Measurements from ENCODE around the gene SMC1A. TPM values are rescaled to one million over a fixed set of nuclear protein-coding genes. Genes with fewer than 3 reads are reported as not detected.
"Not testable (repeated sequence)": the region's sequence is repeated elsewhere in the genome, so short reads cannot be mapped to it uniquely, and the experiment has no call there.

The SMC1A gene
- total RNA-seq, result 10 to 100 TPM; 22.4 to 64.3 (median 27.4) TPM

DNA sequence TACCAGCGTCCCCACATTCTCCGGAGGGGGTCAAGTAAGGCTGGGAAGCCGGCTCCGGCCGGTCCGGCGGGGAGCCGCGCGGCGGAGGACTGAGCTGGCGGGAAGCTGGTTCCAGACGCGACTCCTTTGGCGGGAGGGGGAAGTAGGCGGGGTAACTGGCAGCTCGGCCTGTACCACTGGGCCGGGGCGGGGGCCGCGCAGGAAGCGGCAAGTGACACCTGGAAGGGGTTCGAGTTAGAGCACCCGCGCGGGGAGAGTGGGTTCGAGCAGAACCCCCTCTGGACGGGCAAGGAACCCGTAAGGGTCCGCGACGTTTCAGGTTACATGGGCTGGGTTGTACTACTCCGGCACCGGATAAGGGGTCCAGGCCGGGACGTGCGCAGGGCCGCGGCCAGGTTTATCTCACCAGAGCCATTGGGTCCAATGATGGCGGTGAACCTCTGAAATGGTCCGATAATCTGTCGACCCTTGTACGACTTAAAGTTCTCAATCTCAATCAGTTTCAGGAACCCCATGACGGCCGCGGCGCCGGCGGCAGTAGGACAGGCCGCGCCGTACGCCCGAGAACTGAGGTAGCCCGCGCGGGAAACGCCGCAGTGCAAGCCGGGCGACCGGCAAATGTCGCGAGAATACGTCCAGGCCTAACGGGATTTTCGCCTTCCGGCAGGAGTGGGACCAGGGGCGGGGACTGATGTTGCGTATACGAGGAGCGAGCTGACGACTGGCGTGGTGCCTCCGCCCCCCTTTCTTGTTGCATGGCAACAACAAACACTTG lies at the start of gene SMC1A:
TSS of gene SMC1A (minus strand) at position 569 of the 775 bp plus-strand sequence. CDS start at position 515, 54 bp downstream.
- DNase-seq (ENCODE audit: low spot score in 2 of 2), result peak; percentile 84 to 87
- Histone ChIP-seq H3K27ac (peak within 1 kb of the TSS; percentile 87 to 94 (median 92)), H3K27me3 (no peaks in the 10 kb centered on the region), H3K9me3 (no peaks in the 10 kb centered on the region), H3K36me3 (no peaks in the 10 kb centered on the region), H3K4me1 (peaks cover 0 to 24% (median 12%) of the 10 kb centered on the region in 4 donors), H3K4me3 (peak within 1 kb of the TSS; percentile 65 to 82 (median 72))
- WGBS, 2 donors, result 2 to 5% methylated on average over 4 to 68 of the region's 75 CpGs
- TF ChIP-seq CTCF (IDR thresholded peaks at IDR 0.05) (peak in 2 of 5 experiments; percentile 20 to 32), POLR2A (IDR thresholded peaks at IDR 0.05) (peak in 1 of 2 donors; percentile 74), EP300 (IDR thresholded peaks at IDR 0.05) (peak; percentile 59 to 85)

GRCh38 chrX:53471346-53471745 lies 48.9 kb upstream of the SMC1A start:
- 55 to 64% methylated on average over 3 of the region's 3 CpGs for WGBS, 2 donors

DNA sequence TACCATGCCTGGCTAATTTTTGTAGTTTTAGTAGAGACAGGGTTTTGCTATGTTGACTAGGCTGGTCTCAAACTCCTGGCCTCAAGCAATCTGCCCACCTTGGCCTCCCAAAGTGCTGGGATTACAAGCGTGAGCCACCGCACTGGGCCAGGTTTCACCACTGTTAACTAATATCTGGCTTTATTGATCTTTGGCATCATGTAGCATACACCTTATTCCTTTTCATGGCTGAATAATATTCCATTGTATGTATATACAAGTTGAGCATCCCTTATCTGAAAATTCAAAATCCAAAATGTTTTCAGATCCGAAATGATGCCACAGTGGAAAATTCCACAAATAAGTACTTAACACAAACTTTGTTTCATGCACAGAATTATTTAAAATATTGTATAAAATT lies 46.2 kb upstream of the SMC1A start:
- not testable (repeated sequence) for H3K4me1 ChIP-seq; H3K4me3 ChIP-seq; H3K9me3 ChIP-seq; DNase-seq (ENCODE audit: low spot score in 2 of 2); H3K27ac ChIP-seq; H3K36me3 ChIP-seq
- WGBS, 2 donors, result 90 to 98% methylated on average over 3 of the region's 3 CpGs
- peaks cover 0 to 26% of the 10 kb centered on the region in 2 donors for H3K27me3 ChIP-seq

More at GRCh38 chrX:53471346-53471745, 48.9 kb upstream of the SMC1A start:
- H3K36me3 ChIP-seq, result no peaks in the 10 kb centered on the region
- H3K27me3 ChIP-seq, result peaks cover 0 to 27% of the 10 kb centered on the region in 2 donors
- no peak for TF ChIP-seq POLR2A (IDR thresholded peaks at IDR 0.05)
- TF ChIP-seq EP300 (IDR thresholded peaks at IDR 0.05), result no peak
- TF ChIP-seq CTCF (IDR thresholded peaks at IDR 0.05), result no peak
- H3K4me1 ChIP-seq, result no peaks in the 10 kb centered on the region
- no peak overlapping the region for H3K4me3 ChIP-seq
- H3K9me3 ChIP-seq, result no peaks in the 10 kb centered on the region
- DNase-seq (ENCODE audit: low spot score in 2 of 2), result no peak
- no peak overlapping the region for H3K27ac ChIP-seq

DNA sequence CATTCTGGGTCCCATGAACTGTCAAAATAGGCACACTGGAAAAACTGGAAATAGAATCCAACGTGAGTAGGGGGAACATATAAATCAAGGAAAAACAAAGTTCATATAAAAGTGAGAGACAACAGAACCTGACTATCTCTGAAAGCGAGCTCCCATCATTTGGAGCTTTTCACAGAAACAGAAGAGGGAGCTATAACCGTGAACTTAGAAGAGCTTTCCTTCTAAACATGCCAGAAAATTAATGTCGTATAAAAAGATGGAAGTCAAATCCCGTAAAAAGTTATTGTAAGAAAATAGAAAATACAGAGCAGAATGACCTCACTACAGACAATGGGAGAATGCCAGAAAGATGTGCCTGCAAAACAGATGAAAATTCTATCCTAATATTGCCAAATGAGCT lies 35.6 kb upstream of the SMC1A start:
- no peak for DNase-seq (ENCODE audit: low spot score in 2 of 2)
- Histone ChIP-seq H3K36me3 (no peaks in the 10 kb centered on the region), H3K27me3 (peaks cover 0 to 32% of the 10 kb centered on the region in 2 donors), H3K4me3 (no peak overlapping the region), H3K4me1 (no peaks in the 10 kb centered on the region), H3K9me3 (no peaks in the 10 kb centered on the region), H3K27ac (no peak overlapping the region)
- TF ChIP-seq POLR2A (IDR thresholded peaks at IDR 0.05) (no peak), EP300 (IDR thresholded peaks at IDR 0.05) (no peak), CTCF (IDR thresholded peaks at IDR 0.05) (no peak)
- WGBS, 2 donors, result 25 to 41% methylated on average over 5 of the region's 5 CpGs

GRCh38 chrX:53456254-53456653 lies 33.8 kb upstream of the SMC1A start:
- WGBS, 2 donors, result 48 to 70% methylated on average over 3 of the region's 3 CpGs
- Histone ChIP-seq H3K9me3 (no peaks in the 10 kb centered on the region), H3K36me3 (no peaks in the 10 kb centered on the region), H3K27me3 (peaks cover 0 to 32% of the 10 kb centered on the region in 2 donors), H3K4me1 (no peaks in the 10 kb centered on the region), H3K4me3 (no peak overlapping the region), H3K27ac (no peak overlapping the region)
- no peak for DNase-seq (ENCODE audit: low spot score in 2 of 2)
- TF ChIP-seq CTCF (IDR thresholded peaks at IDR 0.05) (no peak), EP300 (IDR thresholded peaks at IDR 0.05) (no peak), POLR2A (IDR thresholded peaks at IDR 0.05) (no peak)
